Heart right ventricle (tissue), 16 donors: ENCODE results near the gene MTUS2. TPM values are rescaled to one million over a fixed set of nuclear protein-coding genes. Genes with fewer than 3 reads are reported as not detected.

Source experiments
- ATAC-seq, 8 donors: fragments of 200-7000 bp; cut with Tn5 transposase; one replicate each; pipeline ENCODE4 v1.9.1; 2020; ENCODE audit warnings: mild to moderate bottlenecking in 8 of 8, moderate library complexity in 8 of 8, moderate number of reproducible peaks in 1 of 8
- DNase-seq, 2 donors: peaks; one replicate each; pipeline ENCODE4 v3.0.0-alpha.2; 2020
- H3K27ac ChIP-seq, 10 donors: fragments of 200-600 bp; sonication (generic) in 2 of 10; one replicate each; pipeline versions ENCODE4 v1.5.0 to v1.8.0; 2020 to 2022; ENCODE audit warnings: mild to moderate bottlenecking in 3 of 10
- H3K27me3 ChIP-seq, 7 donors: fragments of 200-600 bp; one replicate each; pipeline ENCODE4 v1.8.0; 2021 to 2022; ENCODE audit warnings: mild to moderate bottlenecking in 2 of 7
- H3K36me3 ChIP-seq, 9 donors: fragments of 200-600 bp; sonication (generic) in 1 of 9; one replicate each; pipeline versions ENCODE4 v1.5.0 to v1.8.0; 2020 to 2022; ENCODE audit warnings: mild to moderate bottlenecking in 2 of 9
- H3K4me1 ChIP-seq, 9 donors: fragments of 200-600 bp; sonication (generic) in 1 of 9; one replicate each; pipeline versions ENCODE4 v1.5.0 to v1.8.0; 2020 to 2022; ENCODE audit warnings: mild to moderate bottlenecking in 4 of 9
- H3K4me3 ChIP-seq, 10 donors: fragments of 200-600 bp; sonication (generic) in 2 of 10; one replicate each; pipeline versions ENCODE4 v1.5.0 to v1.8.0; 2020 to 2022; ENCODE audit warnings: mild to moderate bottlenecking in 7 of 10, moderate library complexity in 2 of 10
- H3K9me3 ChIP-seq, 11 donors: fragments of 200-600 bp in 10 of 11; sonication (generic) in 2 of 11; one replicate each; pipeline versions ENCODE4 v1.5.0 to v1.8.0; 2013 to 2022; ENCODE audit warnings: mild to moderate bottlenecking in 2 of 11, control low read depth in 1 of 11, moderate library complexity in 1 of 11
- CTCF ChIP-seq, 9 donors: fragments of 200-600 bp; sonication (generic) in 2 of 9; IDR thresholded peaks; one replicate each; pipeline versions ENCODE4 v1.5.0 to v1.8.0; 2021 to 2022; ENCODE audit warnings: antibody characterized with exemption in 9 of 9, mild to moderate bottlenecking in 5 of 9, moderate library complexity in 1 of 9
- WGBS, 2 donors: extraction: QIAGEN DNeasy Blood & Tissue Kit; methylation state at CpG; one replicate each; pipeline ENCODE4 v1.1.7; 2013; ENCODE audit warnings: inconsistent platforms in 1 of 2; 5-methylcytosine and 5-hydroxymethylcytosine counted together
- intact Hi-C, 10 donors: fragments of 100-400 bp; cut with DNase I; formaldehyde crosslinking; loops; one replicate each; pipeline versions ENCODE4 v1.11.1 to v1.14.2; 2022
- polyA plus RNA-seq, 2 donors: library from polyadenylated mRNA; stranded (reverse); fragments of 200-250 nt; gene quantifications; one replicate each; pipeline ENCODE4 v1.2.3, GENCODE V29; 2013
- total RNA-seq, 10 donors: library from RNA; stranded (reverse); fragmentation: NEBNext Ultra II Directional in 3 of 10; extraction: Animal tissue kit (Norgen Biotek cat#: 25700) in 3 of 10; gene quantifications; one replicate each; pipeline versions ENCODE4 v1.2.1 to v1.2.4, GENCODE V29; 2021 to 2023
- donor health status: Arrhythmogenic right ventricular cardiomyopathy.
- donor health status: ischemic (EF 13 %, LVEDD 7.1; RV severe dilation, severe dysfunction).
- donor health status: healthy with polysubstance abuse.
- donor health status: DM: no; HTN: yes; CAD: no.
- donor health status: DM: no; HTN: no; CAD: no.
- donor health status: ischemic (EF 25% LVEDD 6.9; RV normal size, moderate dysfunction).
- donor health status: ischemic (EF 25% LVEDD 5.7; RV mildly dilated, moderate dysfunction).
- donor health status: healthy.
- donor health status: DM: yes; HTN: yes; CAD: no.
- donor health status: Ischemic cardiomyopathy.
- donor health status: ischemic (EF 35%, LVEDD 5.7; RV mildly dilated, moderate dysfunction).
- donor health status: nonischemic (EF 11% LVEDD 7.7; RV severe dilation, severe dysfunction).
- donor health status: DM: yes; HTN: yes; CAD: no.
- donor health status: PGD.
- donor health status: ischemic (EF 29% LVEDD 5.4; RV normal size, mild dysfunction).
- donor health status: nonischemic (EF 23%, LVEDD 6.1; RV moderate dilation, normal function).

Gene MTUS2
- total and polyA plus RNA-seq, 12 donors: 18.7 to 159 (median 65.6) TPM

GRCh38 chr13:28825379-28825778, 5.2 kb downstream of the MTUS2 start:
- DNase-seq (no peak), ATAC-seq (no peak)
- Histone ChIP-seq H3K27ac (no peak overlapping the region), H3K4me3 (no peak overlapping the region), H3K27me3 (peaks cover 0 to 43% (median 9%) of the 10 kb centered on the region in 7 donors), H3K9me3 (peaks cover 0 to 36% (median 8%) of the 10 kb centered on the region in 11 donors), H3K4me1 (peaks cover 0 to 13% (median 3%) of the 10 kb centered on the region in 9 donors), H3K36me3 (no peaks in the 10 kb centered on the region)
- no peak for TF ChIP-seq CTCF (IDR thresholded peaks at IDR 0.05)
- 75% methylated on average over 3 of the region's 3 CpGs for WGBS, 2 donors
- intact Hi-C loops: loop anchor here in 2 of 10 donors (10.0 kb wide), 1 partner anchor 129 kb away; no protein-coding TSS in a partner anchor

DNA sequence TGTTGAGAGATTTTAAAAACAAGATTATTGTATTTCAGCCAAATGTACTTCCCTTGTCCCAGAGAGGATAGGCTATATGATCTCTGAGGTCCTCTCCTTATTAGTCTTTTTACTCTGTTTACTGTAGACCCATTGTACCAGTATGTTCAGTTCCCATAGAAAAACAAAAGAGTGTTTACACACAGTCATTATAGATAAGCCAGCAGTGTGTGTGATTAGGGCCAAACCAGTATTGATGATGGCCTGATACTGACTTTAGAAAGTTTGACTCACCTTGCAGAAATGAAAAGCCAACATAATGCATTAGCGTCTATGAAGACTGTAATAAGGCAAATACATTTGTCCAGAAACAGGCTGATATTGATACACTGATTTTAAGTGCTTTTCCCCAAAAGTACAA, 6.2 kb downstream of the MTUS2 start:
- ATAC-seq: no peak
- 91 to 92% methylated on average over 1 of the region's 1 CpG for WGBS, 2 donors
- Histone ChIP-seq H3K9me3 (peaks cover 0 to 46% (median 18%) of the 10 kb centered on the region in 11 donors), H3K27ac (no peak overlapping the region), H3K4me1 (peaks cover 0 to 3% (median 0%) of the 10 kb centered on the region in 9 donors), H3K36me3 (no peaks in the 10 kb centered on the region), H3K27me3 (peaks cover 0 to 33% (median 4%) of the 10 kb centered on the region in 7 donors), H3K4me3 (no peak overlapping the region)
- intact Hi-C loops: loop anchor here in 2 of 10 donors (10.0 kb wide), 1 partner anchor 128 kb away; no protein-coding TSS in a partner anchor
- no peak for DNase-seq
- no peak for TF ChIP-seq CTCF (IDR thresholded peaks at IDR 0.05)

DNA sequence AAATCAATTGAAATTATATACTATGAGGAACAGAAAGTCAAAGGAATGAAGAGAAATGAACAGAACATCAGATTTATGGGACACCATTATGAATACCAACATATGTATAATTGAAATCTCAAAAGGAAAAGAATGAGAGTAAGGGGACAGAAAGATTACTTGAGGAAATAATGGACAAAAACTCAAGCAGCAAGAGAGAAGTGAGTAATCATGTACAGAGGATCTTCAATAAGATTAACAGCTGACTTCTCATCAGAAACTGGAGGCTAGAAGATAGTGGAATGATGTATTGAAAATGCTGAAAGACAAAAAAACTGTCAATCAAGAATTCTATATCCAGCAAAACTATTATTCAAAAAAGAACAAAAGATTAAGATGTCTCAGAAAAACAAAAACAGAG, 10.4 kb downstream of the MTUS2 start:
- intact Hi-C loops: no loop called here
- H3K36me3 ChIP-seq: no peaks in the 10 kb centered on the region
- H3K27ac ChIP-seq: no peak overlapping the region
- peaks cover 0 to 52% (median 24%) of the 10 kb centered on the region in 11 donors for H3K9me3 ChIP-seq
- no peaks in the 10 kb centered on the region for H3K27me3 ChIP-seq
- H3K4me1 ChIP-seq: no peaks in the 10 kb centered on the region
- no peak for DNase-seq
- no peak overlapping the region for H3K4me3 ChIP-seq
- no peak for ATAC-seq
- no peak for TF ChIP-seq CTCF (IDR thresholded peaks at IDR 0.05)

DNA sequence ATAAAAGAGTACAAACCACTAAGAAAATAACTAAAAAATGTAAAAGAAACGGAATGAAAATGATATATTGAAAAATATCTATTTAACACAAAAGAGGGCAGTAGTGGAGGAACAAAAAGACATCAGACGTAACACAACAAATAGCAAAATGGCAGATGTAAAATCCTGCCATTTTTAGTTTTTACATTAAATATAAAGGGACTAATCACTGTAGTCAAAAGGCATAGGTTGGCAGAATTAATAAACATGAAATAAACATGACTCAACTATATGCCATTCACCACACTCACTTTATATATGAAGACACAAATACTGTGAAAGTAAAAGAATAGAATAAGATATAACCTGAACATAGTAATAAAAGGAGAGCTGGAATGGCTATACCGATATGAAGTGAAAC, 11.0 kb downstream of the MTUS2 start:
- 61 to 79% methylated on average over 3 of the region's 3 CpGs for WGBS, 2 donors
- ATAC-seq (no peak), DNase-seq (no peak)
- H3K4me1 ChIP-seq: no peaks in the 10 kb centered on the region
- H3K36me3 ChIP-seq: no peaks in the 10 kb centered on the region
- H3K4me3 ChIP-seq: no peak overlapping the region
- intact Hi-C loops: no loop called here
- H3K27me3 ChIP-seq: no peaks in the 10 kb centered on the region
- TF ChIP-seq CTCF (IDR thresholded peaks at IDR 0.05): no peak
- H3K27ac ChIP-seq: no peak overlapping the region
- H3K9me3 ChIP-seq: peaks cover 0 to 52% (median 24%) of the 10 kb centered on the region in 11 donors
